Measurements from ENCODE around the gene ENOX2.

GRCh38 chrX:130756233-130756632 is 146.8 kb downstream of the ENOX2 start:
- no peak for TF ChIP-seq YY1 (IDR thresholded peaks at IDR 0.05; ENCODE audit: insufficient read depth, insufficient read length)
- TF ChIP-seq SUZ12 (IDR thresholded peaks at IDR 0.05; ENCODE audit: extremely low read depth, insufficient read depth, insufficient read length), result no peak
- no peak for TF ChIP-seq ZNF274 (IDR thresholded peaks at IDR 0.05; ENCODE audit: low read depth, low read length)

All from NT2/D1 (cell line).